NCI-H146 treated with DMSO at 0.1 percent for 48 hours (cell line): ENCODE measurements around the gene UBXN10.

Source experiments
- DNase-seq: peaks from one replicate; lab custom pipeline; 2025; ENCODE audit not compliant: unreplicated experiment; lab: John Stamatoyannopoulos, UW

UBXN10 gene

DNA sequence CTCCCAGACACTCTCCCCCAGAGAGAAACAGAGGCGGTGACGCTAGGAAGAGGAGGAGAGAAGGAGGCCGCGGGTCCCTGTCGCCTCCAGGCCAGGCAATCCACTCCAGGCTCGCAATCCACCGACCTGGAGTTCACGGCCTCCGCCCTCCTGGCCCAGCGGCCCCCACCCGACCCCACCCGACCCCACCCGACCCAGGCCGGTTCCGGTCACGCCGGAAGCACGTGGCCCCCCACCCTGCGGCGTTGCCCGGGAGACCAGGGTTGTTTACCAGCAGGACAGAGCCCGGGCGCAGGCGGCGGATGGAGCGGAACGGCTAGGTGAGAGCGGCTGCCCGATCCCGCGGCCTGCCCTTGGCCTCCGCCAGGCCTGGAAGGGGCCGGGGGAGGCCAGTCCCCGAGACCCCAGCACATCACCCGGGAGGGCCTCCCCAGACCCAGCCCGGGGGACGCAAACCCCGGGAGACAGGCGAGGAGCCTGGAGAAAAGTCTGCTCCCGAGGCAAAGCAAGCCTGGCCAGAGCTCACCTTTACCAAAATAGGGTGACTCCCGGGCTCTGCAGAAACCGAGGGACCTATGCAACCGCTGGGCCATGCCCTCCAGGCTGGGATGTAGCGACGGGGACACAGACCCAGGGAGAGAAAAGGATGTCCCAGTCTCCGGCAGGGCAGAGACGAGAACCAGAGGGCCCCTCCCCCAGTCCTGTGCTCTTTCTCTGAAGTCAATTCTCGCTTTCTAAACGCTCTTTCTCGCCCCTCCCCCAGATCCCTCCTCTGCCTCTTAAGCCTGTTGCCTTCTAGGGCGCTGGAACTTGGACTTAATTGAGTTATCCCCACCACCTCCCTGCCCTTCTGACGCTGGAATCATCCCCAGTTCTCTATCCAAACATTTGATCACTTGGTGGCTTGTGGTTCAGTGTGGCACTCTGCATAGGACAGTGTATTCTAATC lies at the start of gene UBXN10, which contains the start of gene PLA2G2C:
TSS of gene UBXN10 (plus strand) at position 263 of the 949 bp plus-strand sequence. CDS start 4,466 bp downstream, outside the sequence.
TSS of gene PLA2G2C (minus strand) at position 685 of the 949 bp plus-strand sequence. CDS start 9,155 bp downstream, outside the sequence.
- DNase-seq: no peak

DNA sequence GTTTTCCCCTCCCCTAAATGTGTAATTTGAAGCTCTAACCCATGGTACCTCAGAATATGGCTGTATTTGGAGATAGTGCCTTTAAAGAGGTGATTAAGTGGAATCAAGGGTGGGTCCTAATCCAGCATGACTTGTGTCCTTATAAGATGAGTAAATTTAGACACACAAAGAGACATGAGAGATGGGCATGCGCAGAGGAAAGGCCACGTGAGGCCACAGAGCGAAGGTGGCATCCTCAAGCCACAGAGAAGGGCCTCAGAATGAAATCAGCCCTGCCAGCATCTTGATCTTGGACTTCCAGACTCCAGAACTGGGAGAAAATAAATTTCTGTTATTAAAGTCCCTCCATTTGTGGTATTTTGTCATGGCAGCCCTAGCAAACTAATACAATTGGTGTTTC lies 49.6 kb upstream of the UBXN10 start:
- no peak for DNase-seq

DNA sequence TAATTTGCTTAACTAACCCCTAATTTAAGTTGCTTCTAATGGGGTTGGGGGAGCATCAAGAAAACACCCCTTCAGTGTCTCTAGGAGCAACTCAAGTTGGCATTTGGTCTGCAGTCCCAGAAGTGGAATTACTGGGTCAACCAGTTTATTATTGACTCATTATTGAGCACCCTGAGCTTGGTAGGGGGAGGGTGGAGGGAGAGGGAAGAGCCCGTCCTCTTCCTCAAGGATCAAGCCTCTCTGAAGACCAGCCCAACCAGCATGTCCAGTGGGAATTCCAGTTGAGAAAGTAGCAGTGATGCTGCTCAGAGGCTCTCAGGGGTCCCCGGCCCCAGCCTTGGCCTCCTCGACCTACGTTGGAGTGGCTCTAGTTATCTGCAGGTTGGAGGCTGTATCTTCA lies 48.8 kb upstream of the UBXN10 start:
- DNase-seq: no peak

DNA sequence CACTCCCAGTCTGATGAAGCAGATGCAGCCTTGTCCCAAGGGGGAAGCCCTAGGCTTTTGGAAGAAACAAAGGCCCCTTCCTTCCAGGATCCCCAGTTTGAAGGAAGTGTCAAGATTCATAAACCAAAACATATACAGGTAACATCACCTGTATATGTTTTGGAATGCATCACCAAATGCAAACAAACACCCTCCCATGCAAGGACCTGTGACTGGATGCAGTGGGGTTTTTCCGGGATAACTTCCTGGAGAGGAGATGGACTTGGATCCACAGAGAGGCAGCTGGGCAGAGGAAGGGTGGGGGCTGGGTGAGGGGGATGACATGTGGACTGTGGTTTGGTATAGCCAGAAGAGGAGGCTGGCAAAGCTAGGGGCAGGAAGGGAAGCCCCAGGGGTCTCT lies 48.3 kb upstream of the UBXN10 start:
- no peak for DNase-seq

- DNase-seq: no peak
These were observed 47.5 kb upstream of the UBXN10 start for GRCh38 chr1:20138346-20138745.

DNA sequence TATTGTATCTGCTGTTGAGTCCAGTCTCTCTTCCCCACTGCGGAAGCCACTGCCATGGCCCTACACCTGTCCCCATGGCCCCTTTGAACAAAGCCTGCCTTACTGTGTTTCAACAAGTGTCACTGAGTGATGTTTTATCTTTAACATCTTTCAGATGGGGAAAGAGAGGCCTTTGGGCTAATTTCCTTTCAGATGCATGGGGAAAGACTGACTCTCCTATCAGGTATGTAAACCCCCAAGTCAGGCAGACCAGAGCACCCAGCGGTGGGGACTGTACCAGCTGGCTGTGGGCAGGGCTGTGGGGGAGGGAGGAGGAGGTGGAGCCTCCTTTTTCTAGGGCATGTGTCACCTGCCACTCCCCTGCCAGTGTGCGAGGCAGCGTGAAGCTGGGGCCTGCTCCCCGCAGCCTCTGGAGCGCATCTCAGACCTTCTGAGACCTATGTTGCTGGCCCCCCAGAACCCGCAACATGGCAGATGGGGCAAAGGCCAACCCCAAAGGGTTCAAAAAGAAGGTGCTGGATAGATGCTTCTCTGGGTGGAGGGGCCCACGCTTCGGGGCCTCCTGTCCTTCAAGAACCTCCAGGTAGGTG lies 46.8 kb upstream of the UBXN10 start, which contains the start of gene PLA2G2F:
TSS of gene PLA2G2F (plus strand) at position 363 of the 590 bp plus-strand sequence. CDS start at position 468, 105 bp downstream.
- DNase-seq: no peak

- no peak for DNase-seq
These were observed 45.9 kb upstream of the UBXN10 start for GRCh38 chr1:20139776-20140612.

- DNase-seq: no peak
These were observed 44.9 kb upstream of the UBXN10 start for GRCh38 chr1:20141001-20141400.

- DNase-seq: no peak
These were observed 44.4 kb upstream of the UBXN10 start for GRCh38 chr1:20141466-20141865.

- no peak for DNase-seq
These were observed 43.7 kb upstream of the UBXN10 start for GRCh38 chr1:20142001-20142710.

DNA sequence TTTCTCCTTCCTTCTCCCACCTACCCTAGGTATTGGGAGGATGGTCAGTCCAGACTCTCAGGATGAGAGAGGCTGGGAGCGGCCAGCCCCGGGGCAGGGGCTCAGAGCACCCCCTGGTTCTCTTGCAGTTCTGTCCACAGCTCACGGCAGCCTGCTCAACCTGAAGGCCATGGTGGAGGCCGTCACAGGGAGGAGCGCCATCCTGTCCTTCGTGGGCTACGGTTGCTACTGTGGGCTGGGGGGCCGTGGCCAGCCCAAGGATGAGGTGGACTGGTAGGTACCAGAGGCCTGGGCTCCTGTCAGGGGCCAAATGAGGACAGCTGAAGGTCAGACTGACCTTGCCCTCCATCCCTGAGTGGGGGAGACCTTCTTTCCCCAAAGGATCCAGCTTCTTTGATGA lies 42.6 kb upstream of the UBXN10 start:
- no peak for DNase-seq

GRCh38 chr1:20143734-20144565 lies 41.9 kb upstream of the UBXN10 start:
- DNase-seq: no peak

DNA sequence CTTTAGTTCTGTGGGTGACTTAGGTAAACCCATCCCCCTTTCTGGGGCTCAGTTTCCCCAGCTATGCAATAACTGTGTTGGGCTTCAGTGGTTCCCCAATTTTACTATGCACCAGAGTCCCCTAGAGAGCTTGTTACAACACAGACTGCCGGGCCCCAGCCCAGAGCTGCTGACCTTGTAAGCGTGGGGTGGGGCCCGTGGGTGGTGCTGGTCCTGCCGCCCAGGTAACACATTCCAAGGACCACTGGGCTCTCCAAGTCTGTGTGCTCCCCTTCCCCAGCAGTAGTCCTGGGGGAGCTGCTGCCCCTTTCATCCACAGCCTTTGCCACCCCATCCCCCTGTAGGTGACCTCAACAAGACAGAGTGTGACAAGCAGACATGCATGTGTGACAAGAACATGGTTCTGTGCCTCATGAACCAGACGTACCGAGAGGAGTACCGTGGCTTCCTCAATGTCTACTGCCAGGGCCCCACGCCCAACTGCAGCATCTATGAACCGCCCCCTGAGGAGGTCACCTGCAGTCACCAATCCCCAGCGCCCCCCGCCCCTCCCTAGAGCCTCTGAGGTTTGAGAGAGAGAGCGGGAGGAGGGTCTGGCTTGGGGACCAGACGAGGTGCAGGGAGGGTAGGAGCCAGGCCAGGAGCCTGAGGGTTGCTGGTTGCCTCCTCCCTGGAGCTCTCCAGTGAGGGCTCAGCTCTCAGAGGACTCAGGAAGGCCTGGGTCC lies 37.9 kb upstream of the UBXN10 start:
- DNase-seq: no peak

- no peak for DNase-seq
These were observed 37.1 kb upstream of the UBXN10 start for GRCh38 chr1:20148571-20149500.

DNA sequence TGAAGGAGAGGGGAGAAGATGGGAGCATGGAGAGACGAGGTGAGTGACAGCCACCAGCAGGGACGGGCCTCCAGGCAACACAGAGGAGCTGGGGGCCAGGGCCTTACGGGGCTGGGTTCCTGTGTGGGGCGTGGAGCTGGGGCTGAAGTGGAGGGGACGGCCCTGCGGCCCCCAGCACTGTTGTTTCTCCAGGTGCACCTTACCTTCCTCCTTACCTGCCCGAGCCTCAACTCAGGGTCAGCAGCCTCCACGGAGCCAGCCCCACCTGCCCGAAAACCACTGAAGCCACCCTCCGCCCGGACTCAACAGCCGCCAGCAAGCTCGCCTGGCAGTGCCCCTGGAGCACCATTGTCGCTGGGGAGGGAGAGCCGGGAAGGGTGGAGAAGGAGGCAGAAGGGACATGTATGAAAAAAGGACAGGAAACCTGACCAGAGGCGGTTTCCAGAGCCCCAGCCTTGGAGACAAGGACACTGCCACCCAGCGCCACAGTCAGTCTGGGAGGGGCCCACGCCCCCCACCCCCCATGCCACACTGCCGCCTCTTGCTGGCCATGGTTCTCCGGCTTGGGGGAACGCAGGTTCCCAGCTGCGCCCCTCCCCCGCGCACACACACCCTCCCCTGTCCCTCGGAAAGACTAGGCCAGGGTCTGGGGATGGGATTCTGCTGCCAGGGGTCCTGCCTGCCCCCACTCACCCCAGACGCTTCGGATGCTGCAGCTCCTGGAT lies 36.1 kb upstream of the UBXN10 start:
- DNase-seq: no peak

DNA sequence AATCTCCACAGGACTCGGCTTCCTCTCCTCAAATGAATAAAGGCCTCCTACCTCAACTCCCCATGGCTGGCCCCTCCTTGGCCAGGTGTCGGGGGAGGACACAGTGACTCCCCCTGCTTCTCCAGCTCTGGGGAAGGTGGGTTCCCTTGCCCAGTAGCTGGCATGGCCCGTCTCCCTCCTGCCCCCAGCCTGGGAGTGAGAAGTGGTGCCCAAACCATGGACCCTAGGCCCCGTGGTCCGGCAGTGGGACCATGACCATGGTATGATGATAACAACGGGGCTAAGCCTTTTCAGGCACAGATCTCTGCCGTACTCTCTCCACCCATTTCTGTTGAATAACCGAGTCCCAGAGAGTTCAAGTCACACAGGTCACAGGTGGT lies 35.6 kb upstream of the UBXN10 start:
- DNase-seq: no peak

DNA sequence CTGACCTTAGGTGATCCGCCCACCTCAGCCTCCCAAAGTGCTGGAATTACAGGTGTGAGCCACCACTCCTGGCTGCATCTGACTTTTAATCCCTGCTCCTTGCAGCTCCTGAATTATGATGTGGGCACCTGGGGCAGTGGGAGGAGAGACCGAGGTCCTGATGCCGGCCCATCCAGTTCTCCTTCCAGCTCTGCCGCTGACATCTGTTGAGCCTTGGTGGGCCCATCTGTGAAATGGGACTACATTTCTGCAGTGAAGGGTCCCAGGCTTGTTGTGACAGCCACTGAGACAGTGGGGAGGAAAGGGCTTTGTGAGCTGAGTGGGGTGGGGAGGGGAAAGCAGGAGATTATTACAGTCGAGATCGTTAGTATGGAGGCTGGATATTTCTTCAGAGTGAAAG lies 34.9 kb upstream of the UBXN10 start:
- DNase-seq: no peak
